GM12892 (cell line): Measurements from ENCODE around the gene EXOSC10.

Experiments
- POLR2A ChIP-seq: IDR thresholded peaks from 2 replicates; pipeline ENCODE4 v1.6.1; 2011; ENCODE audit warnings: low read depth, low read length, control low read depth
- POLR2AphosphoS5 ChIP-seq: IDR thresholded peaks from 2 replicates; pipeline ENCODE4 v1.6.1; 2011; ENCODE audit warnings: low read depth, low read length, control low read depth

- TF ChIP-seq POLR2AphosphoS5 (peak; percentile 69), POLR2A (peak; percentile 88)
Observed at GRCh38 chr1:11099310-11100148, at the start of gene EXOSC10.
